GM23248 (cell line): ENCODE results near the gene PTGES.

ENCODE experiments used
- EZH2 ChIP-seq: fragments of 200-600 bp; sonication (generic); IDR thresholded peaks from 2 replicates; pipeline ENCODE4 v1.6.1; 2018; ENCODE audit warnings: antibody characterized with exemption, mild to moderate bottlenecking; ENCODE audit not compliant: insufficient read depth, poor library complexity, severe bottlenecking
- EZH2phosphoT487 ChIP-seq: fragments of 200-600 bp; sonication (generic); IDR thresholded peaks from 2 replicates; pipeline ENCODE4 v1.6.1; 2018; ENCODE audit warnings: antibody characterized with exemption, moderate library complexity, mild to moderate bottlenecking, low read depth; ENCODE audit not compliant: insufficient read depth

DNA sequence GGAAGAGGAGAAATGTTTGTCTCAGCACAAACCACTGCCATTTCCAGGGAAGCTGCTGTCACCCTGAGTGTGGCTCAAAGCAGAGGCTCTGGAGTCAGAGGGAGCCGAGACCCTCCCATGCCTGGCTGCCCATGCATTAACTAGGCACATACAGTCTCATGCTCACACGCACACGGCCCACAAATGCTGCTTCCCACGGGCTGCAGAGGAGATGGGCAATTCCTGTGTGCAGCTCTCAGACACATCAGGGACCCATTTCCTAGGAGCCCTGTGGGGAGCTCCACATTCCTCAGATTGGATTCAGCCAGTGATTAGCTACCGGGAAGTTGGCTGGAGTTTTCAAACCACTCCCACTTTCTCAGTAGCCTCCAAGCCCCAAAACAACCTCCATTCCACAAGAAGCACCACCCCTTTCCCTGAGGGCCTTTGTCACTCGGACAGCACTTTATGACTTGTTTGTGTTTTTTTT, 9.1 kb upstream of the PTGES start:
- TF ChIP-seq EZH2: no peak
- TF ChIP-seq EZH2phosphoT487: no peak
